HG03571 (cell line): ENCODE measurements around the gene SREBF1.

Experiments used
- ATAC-seq: cut with Tn5 transposase; IDR thresholded peaks from one replicate; pipeline ENCODE4 v1.9.1; 2021; ENCODE audit not compliant: unreplicated experiment

The SREBF1 gene

GRCh38 chr17:17797119-17797809, 39.5 kb downstream of the SREBF1 start:
- ATAC-seq = no peak

- ATAC-seq = no peak
Measured at GRCh38 chr17:17796787-17797061, 40.1 kb downstream of the SREBF1 start.

- ATAC-seq = no peak
Measured at GRCh38 chr17:17795946-17796786, 40.6 kb downstream of the SREBF1 start.

GRCh38 chr17:17795296-17795695, 41.5 kb downstream of the SREBF1 start:
- ATAC-seq = no peak

- no peak for ATAC-seq
Measured at GRCh38 chr17:17794382-17794781, 42.4 kb downstream of the SREBF1 start.

- ATAC-seq = no peak
Measured at GRCh38 chr17:17793378-17794214, 43.2 kb downstream of the SREBF1 start.

GRCh38 chr17:17792551-17793377, 44.0 kb downstream of the SREBF1 start:
- no peak for ATAC-seq

GRCh38 chr17:17792037-17792550, 44.7 kb downstream of the SREBF1 start:
- no peak for ATAC-seq

- no peak for ATAC-seq
Measured at GRCh38 chr17:17790637-17791464, 45.9 kb downstream of the SREBF1 start.

- no peak for ATAC-seq
Measured at GRCh38 chr17:17789828-17790636, 46.8 kb downstream of the SREBF1 start.

GRCh38 chr17:17789410-17789809, 47.4 kb downstream of the SREBF1 start:
- ATAC-seq = no peak

- no peak for ATAC-seq
Measured at GRCh38 chr17:17788967-17789366, 47.8 kb downstream of the SREBF1 start.

- ATAC-seq = no peak
Measured at GRCh38 chr17:17787568-17787967, 49.2 kb downstream of the SREBF1 start.

GRCh38 chr17:17786998-17787397, 49.8 kb downstream of the SREBF1 start:
- no peak for ATAC-seq

- ATAC-seq = no peak
Measured at GRCh38 chr17:17785407-17785806, 51.4 kb downstream of the SREBF1 start.

- ATAC-seq = no peak
Measured at GRCh38 chr17:17784657-17785267, 52.0 kb downstream of the SREBF1 start.

- ATAC-seq = no peak
Measured at GRCh38 chr17:17783825-17784656, 52.7 kb downstream of the SREBF1 start.
